ENCODE data around the gene THSD7A. TPM values are rescaled to one million over a fixed set of nuclear protein-coding genes. Genes with fewer than 3 reads are reported as not detected.

Gene THSD7A
- total and polyA plus RNA-seq, 11 donors, result 0.11 to 5.2 (median 1.1) TPM

GRCh38 chr7:11633310-11633709, 198.7 kb downstream of the THSD7A start:
- H3K4me1 ChIP-seq, result peaks cover 0 to 30% (median 0%) of the 10 kb centered on the region in 12 donors
- no peak for TF ChIP-seq POLR2A (IDR thresholded peaks at IDR 0.05)
- TF ChIP-seq, protein P1, sequence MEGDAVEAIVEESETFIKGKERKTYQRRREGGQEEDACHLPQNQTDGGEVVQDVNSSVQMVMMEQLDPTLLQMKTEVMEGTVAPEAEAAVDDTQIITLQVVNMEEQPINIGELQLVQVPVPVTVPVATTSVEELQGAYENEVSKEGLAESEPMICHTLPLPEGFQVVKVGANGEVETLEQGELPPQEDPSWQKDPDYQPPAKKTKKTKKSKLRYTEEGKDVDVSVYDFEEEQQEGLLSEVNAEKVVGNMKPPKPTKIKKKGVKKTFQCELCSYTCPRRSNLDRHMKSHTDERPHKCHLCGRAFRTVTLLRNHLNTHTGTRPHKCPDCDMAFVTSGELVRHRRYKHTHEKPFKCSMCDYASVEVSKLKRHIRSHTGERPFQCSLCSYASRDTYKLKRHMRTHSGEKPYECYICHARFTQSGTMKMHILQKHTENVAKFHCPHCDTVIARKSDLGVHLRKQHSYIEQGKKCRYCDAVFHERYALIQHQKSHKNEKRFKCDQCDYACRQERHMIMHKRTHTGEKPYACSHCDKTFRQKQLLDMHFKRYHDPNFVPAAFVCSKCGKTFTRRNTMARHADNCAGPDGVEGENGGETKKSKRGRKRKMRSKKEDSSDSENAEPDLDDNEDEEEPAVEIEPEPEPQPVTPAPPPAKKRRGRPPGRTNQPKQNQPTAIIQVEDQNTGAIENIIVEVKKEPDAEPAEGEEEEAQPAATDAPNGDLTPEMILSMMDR (IDR thresholded peaks at IDR 0.05), result no peak
- DNase-seq (no peak), ATAC-seq (no peak)
- intact Hi-C loops (cut with DNase I), result no loop called here
- H3K36me3 ChIP-seq, result no peaks in the 10 kb centered on the region
- no peak overlapping the region for H3K4me3 ChIP-seq
- no peak overlapping the region for H3K27ac ChIP-seq
- H3K27me3 ChIP-seq, result no peaks in the 10 kb centered on the region
- 73 to 100% (median 84%) methylated on average over 1 of the region's 1 CpG for WGBS, 4 donors
- H3K9me3 ChIP-seq, result no peaks in the 10 kb centered on the region

- no peak for TF ChIP-seq POLR2A (IDR thresholded peaks at IDR 0.05)
- Histone ChIP-seq H3K4me1 (peaks cover 0 to 25% (median 3%) of the 10 kb centered on the region in 12 donors), H3K27ac (peak overlapping the region in 5 of 12 donors; percentile 22 to 43 (median 32)), H3K9me3 (no peaks in the 10 kb centered on the region), H3K36me3 (no peaks in the 10 kb centered on the region), H3K4me3 (no peak overlapping the region), H3K27me3 (no peaks in the 10 kb centered on the region)
- intact Hi-C loops (cut with DNase I), result no loop called here
- ATAC-seq (no peak), DNase-seq (no peak)
- 42 to 55% (median 54%) methylated on average over 2 of the region's 2 CpGs for WGBS, 4 donors
Measured at GRCh38 chr7:11630355-11630754, 201.6 kb downstream of the THSD7A start.

GRCh38 chr7:11625669-11626068, 206.3 kb downstream of the THSD7A start:
- peak in 3 of 5 donors; percentile 27 to 34 (median 30) for DNase-seq
- no peak for TF ChIP-seq POLR2A (IDR thresholded peaks at IDR 0.05)
- WGBS, 4 donors, result 39 to 59% (median 41%) methylated on average over 2 of the region's 2 CpGs
- H3K27me3 ChIP-seq, result no peaks in the 10 kb centered on the region
- peak in 3 of 4 donors; percentile 47 to 82 (median 59) for ATAC-seq
- H3K27ac ChIP-seq, result peak overlapping the region in 7 of 12 donors; percentile 3 to 61 (median 33)
- H3K9me3 ChIP-seq, result peaks cover 0 to 10% (median 0%) of the 10 kb centered on the region in 12 donors
- H3K4me1 ChIP-seq, result peaks cover 0 to 25% (median 3%) of the 10 kb centered on the region in 12 donors
- no peaks in the 10 kb centered on the region for H3K36me3 ChIP-seq
- intact Hi-C loops (cut with DNase I), result no loop called here
- no peak overlapping the region for H3K4me3 ChIP-seq

- 92 to 96% (median 95%) methylated on average over 4 of the region's 4 CpGs for WGBS, 4 donors
Measured at GRCh38 chr7:11623093-11623678, 208.8 kb downstream of the THSD7A start.

More at GRCh38 chr7:11623093-11623678, 208.8 kb downstream of the THSD7A start:
- H3K4me3 ChIP-seq, result no peak overlapping the region
- H3K36me3 ChIP-seq, result no peaks in the 10 kb centered on the region
- DNase-seq (no peak), ATAC-seq (no peak)
- peaks cover 0 to 15% (median 3%) of the 10 kb centered on the region in 12 donors for H3K4me1 ChIP-seq
- H3K9me3 ChIP-seq, result peaks cover 0 to 10% (median 0%) of the 10 kb centered on the region in 12 donors
- TF ChIP-seq, protein P1 (IDR thresholded peaks at IDR 0.05), result no peak
- no peak for TF ChIP-seq POLR2A (IDR thresholded peaks at IDR 0.05)
- intact Hi-C loops (cut with DNase I), result no loop called here
- H3K27ac ChIP-seq, result no peak overlapping the region
- no peaks in the 10 kb centered on the region for H3K27me3 ChIP-seq

Data from heart left ventricle (tissue), 16 donors.